NCI-H2196 (cell line): ENCODE results near the gene RAD23A.
"Not testable (repeated sequence)": the region's sequence is repeated elsewhere in the genome, so short reads cannot be mapped to it uniquely, and the experiment has no call there.

Experiments
- DNase-seq: peaks from one replicate; lab custom pipeline; 2025; ENCODE audit not compliant: unreplicated experiment; lab: John Stamatoyannopoulos, UW

The RAD23A gene

DNA sequence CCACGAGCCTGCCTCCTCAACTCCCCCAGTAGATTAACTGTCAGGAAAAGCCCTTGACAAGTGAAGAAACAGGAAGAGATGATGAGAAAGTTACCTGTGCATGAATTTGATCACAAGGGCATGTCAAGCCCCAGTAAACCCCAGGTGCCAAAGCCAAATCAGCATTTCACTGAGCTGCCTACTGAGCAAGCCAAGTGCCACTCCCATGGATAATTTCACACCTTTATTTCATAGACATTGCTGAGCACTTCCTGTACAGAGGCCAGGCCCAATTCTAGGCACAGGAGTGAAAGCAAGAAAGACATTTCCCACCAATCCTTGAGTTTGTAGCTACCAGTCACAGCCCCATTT, 8.9 kb downstream of the RAD23A start:
- no peak for DNase-seq

DNA sequence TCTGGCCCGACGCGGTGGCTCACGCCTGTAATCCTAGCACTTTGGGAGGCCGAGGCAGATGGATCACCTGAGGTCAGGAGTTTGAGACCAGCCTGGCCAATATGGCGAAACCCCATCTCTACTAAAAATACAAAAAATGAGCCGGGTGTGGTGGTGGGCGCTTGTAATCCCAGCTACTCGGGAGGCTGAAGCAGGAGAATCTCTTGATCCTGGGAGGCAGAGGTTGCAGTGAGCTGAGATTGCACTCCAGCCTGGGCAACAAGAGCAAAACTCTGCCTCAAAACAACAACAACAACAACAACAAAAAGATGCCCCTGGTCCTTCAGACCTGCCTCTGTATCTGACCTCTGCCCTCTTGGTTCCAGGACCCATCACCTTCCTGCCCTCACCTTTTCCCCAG, 9.9 kb downstream of the RAD23A start:
- not testable (repeated sequence) for DNase-seq

DNA sequence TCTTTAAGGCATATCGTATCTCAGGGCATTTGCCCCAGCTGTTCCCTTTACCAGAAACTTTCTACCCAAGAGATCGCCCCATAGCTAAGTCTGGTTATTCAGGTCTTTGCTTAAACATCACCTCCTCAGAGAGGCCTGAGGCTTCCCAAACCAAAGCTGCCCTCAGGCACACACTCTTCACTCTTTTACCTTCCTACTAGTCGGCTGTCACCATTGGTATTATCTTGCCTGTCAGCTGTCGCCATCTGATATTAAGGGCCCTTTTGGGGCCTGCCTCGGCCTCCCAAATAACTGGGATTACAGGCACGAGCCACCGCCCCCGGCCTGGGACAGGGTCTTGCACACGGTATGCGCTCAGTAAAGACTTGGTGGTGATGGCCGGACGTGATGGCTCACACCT, 10.3 kb downstream of the RAD23A start:
- no peak for DNase-seq

DNA sequence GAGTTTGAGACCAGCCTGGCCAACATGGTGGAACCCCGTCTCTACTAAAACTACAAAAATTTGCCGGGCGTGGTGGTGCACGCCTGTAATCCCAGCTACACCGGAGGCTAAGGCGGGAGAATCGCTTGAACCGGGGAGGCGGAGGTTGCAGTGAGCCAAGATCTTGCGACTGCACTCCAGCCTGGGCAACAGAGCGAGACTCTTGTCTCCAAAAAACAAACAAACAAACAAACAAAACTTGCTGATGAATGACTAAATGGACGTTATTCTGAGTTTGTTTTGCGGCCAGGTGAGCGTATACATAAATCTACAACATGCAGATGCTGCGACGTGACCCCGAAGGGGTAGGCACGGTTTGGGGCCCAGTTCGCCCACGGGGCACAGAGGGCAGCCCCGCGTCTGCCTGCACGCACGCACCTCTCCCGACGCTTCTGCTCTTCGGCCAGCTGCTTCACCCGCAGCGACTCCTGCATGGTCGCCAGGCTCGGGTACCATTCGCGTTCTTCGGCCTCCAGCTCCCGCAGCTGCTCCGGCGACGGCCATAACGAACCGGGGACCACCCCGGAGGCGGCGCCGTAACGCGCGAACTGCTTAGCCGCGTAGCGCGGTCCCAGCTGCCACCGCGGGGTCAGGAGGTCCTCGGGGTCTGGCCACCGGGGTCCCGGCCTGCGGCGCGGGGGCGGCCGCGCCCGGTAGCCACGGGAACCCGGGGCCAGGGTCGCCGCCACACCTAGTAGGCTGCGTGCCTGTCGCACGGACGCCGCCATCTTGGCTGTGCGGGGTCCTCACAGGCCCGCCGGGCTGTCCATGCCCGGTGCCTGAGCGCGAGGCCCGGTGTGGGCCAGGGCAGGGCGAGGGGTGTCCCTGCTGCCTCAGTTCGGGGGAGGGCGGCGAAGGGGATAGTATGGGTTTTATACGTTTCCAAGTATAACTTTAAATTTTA, 11.1 kb downstream of the RAD23A start, which contains the start of gene GADD45GIP1:
Gene GADD45GIP1 (minus strand): TSS at position 778 of the 943 bp plus-strand sequence. CDS start 11 bp downstream, at position 767.
- peak; percentile 78 for DNase-seq

DNA sequence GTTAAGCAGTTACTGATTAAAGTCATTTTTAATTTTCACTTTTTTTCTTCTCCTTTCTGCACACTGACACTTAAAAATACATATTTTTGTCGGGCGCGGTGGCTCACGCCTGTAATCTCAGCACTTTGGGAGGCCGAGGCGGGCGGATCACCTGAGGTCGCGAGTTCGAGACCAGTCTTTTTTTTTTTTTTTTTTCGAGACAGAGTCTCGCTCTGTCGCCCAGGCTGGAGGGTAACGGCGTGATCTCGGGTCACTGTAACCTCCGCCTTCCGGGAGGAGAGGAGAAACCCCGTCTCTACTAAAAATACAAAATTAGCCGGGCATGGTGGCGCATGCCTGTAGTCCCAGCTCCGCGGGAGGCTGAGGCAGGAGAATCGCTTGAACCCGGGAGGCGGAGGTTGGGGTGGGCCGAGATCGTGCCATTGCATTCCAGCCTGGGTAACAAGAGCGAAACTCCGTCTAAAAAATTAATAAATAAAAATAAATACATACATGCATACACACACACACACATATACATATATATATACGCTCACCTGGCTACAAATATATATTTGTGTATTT, 11.8 kb downstream of the RAD23A start:
- not testable (repeated sequence) for DNase-seq

DNA sequence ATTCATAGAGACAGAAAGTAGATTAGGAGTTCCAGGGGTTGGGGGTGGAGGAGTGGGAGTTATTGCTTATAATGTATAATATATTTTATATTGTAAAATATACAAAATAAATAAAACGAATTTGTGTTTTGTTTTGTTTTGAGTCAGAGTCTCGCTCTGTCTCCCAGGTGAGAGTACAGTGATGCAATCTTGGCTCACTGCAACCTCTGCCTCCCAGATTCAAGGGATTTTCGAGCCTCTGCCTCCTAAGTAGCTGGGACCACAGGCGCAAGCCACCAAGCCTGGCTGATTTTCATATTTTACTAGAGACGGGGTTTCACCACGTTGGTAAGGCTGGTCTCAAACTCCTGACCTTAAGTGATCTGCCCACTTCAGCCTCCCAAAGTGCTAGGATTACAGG, 13.8 kb downstream of the RAD23A start:
- DNase-seq = no peak

DNA sequence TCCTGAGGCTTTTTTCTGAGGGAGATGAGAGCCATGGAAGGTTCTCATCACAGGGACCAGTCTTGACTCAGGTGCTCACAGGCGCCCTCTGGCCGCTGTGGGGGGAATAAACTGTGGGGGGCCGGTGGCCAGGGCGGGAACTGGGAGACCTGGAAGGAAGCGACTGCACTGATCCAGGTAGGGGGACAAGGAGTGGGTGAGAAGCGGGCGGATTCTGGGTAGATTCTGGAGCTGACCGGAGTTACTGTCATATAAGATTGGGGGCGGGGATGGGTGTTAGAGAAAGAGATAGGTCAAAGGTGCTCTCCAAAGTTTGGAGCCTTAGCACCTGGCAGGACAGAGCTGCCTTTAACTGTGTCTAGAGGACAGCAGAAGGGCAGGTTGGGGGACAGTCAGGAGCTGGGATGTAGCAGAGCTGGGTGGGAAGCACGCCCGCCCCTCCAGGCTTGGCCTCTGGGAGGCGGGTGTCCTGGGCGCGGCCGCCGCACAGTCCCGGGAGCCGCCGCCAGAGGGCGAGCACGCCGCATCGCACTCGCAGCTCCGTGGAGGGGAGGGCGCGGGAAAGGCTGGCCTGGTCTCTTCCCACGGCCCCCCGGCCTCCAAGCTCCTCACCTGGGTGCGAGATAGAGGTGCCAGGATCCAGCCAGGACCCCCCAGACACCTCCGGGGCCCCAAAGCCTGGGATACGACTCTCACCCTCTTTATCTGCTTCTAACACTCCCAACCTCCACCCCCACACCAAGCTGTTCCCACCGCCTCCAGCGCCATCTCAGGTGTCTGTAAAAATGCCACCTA, 19.6 kb downstream of the RAD23A start:
- peak; percentile 82 for DNase-seq

DNA sequence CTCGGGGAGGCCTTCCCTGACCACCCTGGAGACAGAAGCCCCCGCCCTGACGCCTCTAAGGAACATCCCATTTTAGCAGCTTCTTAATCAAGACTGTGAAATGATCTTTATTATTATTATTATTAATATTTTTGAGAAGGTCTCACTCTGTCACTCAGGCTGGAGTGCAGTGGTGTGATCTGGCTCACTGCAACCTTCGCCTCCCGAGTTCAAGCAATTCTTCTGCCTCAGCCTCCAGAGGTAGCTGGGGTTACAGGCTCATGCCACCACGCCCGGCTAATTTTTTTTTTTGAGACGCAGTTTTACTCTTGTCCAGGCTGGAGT, 20.1 kb downstream of the RAD23A start:
- no peak for DNase-seq

DNA sequence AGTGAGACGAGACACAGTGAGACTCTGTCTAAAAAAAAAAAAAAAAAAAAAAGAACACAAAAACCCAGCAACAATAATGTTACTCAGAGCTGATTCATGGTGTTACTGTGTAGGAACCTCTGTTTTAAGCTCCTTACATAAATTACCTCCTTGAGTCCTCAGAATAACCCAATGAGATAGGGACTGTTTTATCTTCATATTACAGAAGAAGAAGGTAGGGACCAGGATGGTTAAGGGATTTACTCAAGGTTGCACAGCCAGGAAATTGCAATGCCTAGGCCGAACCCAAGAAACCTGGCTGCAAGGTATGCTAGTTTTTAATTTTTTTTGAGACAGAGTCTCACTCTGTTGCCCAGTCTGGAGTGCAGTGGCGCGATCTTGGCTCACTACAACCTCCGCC, 22.2 kb downstream of the RAD23A start:
- no peak for DNase-seq

DNA sequence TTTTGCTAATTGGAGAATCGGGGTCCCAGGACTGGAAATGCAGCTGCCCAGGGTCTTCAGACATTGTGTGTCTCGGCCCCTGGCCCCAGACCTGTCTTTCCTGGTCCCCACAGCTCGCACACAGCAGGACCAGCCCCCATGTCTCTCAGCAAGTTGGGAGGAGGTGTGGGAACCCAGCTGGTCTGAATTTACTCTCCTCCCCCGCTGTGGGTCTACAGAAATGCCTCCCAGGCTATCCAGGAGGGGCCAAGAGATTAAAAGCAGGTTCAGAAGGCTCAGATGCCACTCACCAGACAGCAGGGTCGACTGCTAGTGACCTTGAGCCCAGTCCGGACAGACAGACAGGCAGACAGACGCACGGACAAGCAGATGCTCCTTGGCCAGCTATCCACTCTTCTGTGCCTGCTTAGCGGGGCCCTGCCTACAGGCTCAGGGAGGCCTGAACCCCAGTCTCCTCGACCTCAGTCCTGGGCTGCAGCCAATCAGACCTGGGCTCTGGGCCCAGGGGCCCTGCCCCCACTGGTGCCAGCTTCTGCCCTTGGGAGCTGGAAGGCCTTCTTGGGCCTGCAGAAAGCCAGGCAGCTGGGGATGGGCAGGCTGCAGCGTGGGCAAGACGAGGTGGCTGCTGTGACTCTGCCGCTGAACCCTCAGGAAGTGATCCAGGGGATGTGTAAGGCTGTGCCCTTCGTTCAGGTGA, 23.8 kb downstream of the RAD23A start, which contains the start of gene DAND5:
Gene DAND5 (plus strand): TSS at position 285 of the 697 bp plus-strand sequence. CDS start 85 bp downstream, at position 370.
- DNase-seq = peak; percentile 62

DNA sequence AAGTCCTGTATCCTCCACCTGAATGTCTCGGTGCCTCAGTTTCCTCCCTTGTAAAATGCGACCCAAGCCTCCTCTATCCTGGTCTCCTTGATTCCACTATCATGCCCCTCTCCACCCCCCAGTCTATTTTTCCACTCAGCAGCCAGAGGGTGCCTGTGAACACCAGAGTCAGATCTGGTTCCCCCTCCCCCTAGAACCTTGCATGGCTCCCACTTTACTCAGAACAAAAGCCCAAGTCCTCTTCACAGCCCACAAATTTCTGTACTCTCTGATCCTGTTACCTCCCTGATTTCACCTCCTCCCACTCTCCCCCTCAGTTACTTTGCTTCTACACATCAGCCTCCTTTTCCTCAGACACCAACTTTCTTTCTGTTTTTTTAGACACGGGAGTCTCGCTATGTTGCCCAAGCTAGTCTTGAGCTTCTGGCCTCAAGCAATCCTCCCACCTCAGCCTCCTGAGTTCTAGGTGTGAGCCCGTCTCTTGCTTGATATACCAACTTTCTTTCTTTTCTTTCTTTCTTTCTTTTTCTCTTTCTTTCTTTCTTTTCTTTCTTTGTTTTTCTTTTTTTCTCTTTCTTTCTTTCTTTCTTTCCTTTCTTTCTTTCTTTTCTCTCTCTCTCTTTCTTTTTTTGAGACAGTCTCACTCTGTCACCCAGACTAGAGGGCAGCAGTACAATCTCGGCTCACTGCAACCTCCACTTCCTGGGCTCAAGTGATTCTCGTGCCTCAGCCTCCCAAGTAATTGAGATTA, 24.6 kb downstream of the RAD23A start:
- no peak for DNase-seq

DNA sequence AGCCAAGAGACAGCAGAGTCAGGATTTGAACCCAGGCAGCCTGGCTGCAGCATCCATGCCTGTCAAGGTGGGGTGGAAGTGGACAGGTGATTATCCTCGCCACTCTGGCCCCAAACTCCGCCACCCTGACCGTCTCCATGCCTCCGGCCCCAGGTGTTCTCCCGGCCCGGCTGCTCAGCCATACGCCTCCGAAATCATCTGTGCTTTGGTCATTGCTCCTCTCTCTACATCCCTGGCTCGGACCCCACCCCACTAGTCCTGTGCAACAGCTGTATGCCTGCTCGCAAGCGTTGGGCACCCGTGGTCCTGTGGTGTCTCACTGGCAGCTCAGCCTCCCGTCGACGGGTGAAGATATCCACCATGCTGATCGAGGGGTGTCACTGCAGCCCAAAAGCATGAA, 27.6 kb downstream of the RAD23A start:
- DNase-seq = no peak

DNA sequence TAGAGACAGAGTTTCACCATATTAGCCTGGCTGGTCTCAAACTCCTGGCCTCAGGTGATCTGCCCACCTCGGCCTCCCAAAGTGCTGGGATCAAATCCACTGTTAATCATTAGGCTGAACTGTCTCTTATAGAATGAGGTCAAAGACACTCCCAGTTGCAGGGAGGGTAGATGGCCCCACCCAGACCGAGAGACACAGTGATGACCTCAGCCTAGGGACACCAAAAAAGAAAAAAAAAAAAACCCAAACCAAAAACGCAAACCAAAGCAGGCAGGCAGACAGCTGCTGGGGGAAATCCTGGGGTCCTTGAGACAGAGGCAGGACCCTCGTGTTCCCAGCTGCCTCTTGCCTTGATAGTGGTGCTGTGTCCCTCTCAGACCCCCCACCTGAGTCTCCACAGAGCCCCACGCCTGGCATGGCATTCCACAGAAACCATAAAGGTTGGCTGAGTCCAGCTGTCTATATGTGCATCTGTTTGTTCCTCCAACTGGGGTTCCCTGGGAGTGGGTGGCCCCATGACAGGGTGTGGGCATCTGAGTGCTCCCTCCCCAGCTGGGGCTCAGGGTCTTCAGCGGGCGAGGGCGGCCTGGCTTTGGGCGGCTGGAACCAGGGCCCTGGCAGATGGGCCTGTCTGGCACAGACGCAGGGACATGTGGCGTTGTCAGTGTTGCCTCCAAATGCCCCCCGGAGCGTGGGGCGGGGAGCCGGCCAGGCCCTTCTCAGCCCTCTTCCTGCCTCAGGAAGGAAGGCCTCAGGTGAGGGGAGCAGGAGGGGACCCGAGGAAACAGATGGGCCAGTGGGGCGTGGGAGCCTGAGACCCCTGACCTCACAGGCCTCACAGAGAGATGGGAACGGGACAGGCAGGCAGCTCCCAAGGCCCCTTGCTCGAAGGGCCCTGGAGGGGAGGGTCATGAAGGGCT, 28.9 kb downstream of the RAD23A start:
- DNase-seq = no peak

DNA sequence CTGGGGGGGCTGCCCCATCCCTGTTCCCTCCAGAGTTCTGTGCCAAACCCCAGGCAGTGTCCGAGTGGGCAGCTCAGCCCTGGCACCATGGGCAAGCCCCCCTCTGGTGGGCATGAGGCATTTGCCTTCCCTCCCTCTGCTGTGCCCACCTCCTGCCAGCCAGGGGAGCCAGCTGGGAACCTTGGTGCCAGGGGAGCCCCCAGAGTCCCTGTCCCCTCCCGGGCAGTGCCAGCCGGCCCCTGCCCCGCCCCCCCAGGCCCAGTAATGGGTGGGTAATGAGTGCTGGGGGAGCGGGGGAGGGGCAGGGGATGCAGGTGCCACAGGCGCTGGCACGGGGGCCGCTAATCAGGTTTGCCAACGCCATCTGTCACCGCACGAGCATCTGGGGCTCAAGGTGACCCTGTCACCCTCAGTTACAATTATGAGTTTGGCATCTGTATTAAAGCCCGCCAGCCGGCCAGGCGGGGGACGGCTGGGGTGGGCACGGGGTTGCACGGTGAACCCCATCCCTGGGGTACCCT, 29.6 kb downstream of the RAD23A start:
- no peak for DNase-seq

DNA sequence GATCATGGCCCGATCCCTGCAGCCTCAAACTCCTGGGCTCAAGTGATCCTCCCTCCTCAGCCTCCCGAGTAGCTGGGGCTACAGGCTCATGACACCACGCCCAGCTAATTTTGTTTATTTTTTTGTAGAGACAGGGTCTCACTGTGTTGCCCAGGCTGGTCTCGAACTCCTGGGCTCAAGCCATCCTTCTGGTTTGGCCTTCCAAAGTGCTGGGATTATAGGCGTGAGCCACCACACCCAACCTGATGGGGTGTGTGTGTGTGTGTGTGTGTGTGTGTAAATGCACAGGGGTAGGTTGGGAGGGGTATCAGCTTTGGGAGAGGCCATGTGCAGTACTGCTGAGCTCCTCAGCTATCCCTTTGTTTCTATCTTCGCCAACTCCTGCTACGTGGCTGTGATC, 30.4 kb downstream of the RAD23A start:
- not testable (repeated sequence) for DNase-seq

DNA sequence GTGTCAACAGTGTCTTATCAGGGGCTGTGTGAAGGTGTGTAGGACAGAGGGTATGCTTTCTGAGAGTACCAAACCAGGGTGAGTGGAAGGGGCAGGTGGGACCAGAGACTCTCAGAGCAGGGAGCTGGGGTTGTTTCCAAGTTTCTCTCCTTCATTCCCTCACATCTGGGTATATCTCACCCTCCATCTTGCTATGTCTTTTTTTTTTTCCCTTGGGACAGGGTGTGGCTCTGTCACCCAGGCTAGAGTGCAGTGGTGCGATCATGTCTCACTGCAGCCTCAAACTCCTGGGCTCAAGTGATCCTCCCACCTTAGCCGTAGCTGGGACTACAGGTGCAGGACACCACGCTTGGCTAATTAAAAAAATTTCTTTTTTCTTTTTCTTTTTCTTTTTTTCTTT, 34.3 kb downstream of the RAD23A start:
- no peak for DNase-seq

DNA sequence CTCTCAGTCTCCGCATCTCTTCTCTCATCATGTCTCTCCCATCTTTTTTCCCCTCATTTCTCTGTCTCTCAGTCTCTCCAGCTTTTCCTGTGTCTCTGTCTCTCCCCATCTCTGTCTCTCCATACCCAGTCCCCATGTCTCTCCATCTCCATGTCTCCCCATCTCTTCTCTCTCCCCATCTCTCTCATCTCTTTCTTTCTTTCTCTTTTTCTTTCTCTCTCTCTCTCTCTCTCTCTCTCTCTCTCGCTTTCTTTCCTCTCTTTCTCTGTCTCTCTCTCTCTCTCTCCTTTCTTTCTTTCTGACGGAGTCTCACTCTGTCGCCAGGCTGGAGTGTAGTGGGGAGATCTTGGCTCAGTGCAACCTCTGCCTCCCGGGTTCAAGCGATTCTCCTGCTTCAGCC, 37.0 kb downstream of the RAD23A start:
- DNase-seq = no peak

DNA sequence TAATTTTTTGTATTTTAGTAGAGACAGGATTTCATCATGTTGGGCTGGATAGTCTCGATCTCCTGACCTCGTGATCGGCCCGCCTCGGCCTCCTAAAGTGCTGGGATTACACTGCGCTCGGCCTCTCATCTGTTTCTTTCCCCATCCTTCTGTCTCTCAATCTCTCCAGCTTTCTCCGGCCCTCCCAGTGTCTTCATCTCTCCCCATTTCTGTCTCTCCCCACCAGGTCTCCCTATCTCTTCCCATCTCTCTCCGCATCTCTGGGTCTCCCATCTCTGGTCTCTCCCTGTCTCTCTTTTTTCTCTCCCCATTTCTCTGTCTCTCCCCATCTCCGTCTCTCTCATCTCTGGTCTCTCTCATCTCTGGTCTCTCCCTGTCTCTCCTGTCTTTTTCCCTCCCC, 37.4 kb downstream of the RAD23A start:
- no peak for DNase-seq

DNA sequence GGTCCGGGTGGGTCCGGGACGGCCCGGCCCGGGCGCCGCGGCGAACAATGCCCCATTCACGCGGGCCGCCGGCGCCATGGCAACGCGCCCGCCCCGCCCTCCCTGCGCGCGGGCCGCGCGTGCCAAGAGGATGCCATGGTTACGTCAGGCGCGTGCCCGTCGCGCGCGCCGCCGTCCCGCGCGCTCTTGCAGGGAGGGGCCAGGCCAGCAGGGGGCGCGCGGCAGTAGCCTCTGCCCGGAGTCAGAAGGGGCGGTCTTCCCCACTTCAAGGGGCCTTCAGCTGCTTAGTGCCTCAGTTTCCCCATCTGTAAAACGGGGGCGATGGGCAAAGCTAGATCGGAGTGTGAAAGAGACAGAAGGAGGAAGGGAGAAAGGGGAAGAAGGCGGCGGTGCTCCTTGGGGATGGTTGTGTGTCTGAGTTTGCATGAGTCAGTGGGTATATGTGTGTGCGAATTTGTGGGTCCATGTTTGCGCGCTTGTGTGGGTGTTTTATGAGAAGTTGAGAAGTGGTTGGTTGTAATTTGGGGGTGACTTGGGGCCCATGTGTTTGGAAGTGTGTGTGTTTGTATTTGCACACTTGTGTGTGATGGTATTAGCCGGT, 38.0 kb downstream of the RAD23A start:
- DNase-seq = peak; percentile 83
